ENCODE results near the gene FCHSD2. TPM values are rescaled to one million over a fixed set of nuclear protein-coding genes. Genes with fewer than 3 reads are reported as not detected.

Gene FCHSD2
- total RNA-seq, 2 donors from 2014 or later = 14.0 to 17.6 TPM

DNA sequence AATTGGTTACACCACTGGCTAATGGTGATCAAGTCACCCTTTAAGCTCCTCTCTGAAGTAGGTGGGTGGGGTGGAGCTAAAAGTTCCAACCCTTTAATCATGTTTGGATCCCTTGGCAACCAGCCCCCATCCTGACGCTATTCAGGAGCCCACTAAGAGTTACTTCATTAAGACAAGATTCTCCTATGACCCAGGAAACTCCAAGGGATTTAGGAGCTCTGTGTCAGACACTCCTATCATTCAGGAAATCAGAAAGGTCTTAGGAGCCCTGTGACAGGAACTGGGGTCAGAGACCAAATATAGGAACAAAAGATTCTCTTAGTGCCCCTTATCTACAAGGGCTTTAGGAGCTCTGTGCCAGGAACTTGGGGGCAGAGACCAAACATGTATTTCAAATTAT is 186.7 kb downstream of the FCHSD2 start:
- H3K27me3 Mint-ChIP-seq (ENCODE audit: insufficient read depth) = no peaks in the 10 kb centered on the region
- Histone ChIP-seq H3K9ac (ENCODE audit: extremely low read depth, low read length, poor library complexity, severe bottlenecking) (no peak overlapping the region), H3K27me3 (ENCODE audit: control insufficient read depth, insufficient read depth, low read length, poor library complexity, severe bottlenecking) (no peaks in the 10 kb centered on the region), H3K4me3 (ENCODE audit: low read length) (no peak overlapping the region), H3K9me3 (ENCODE audit: control insufficient read depth, low read length) (no peaks in the 10 kb centered on the region), H3K4me1 (ENCODE audit: control insufficient read depth, insufficient read depth, low read length) (peaks cover 9% of the 10 kb centered on the region), H3K36me3 (ENCODE audit: control insufficient read depth, insufficient read depth, low read length) (no peaks in the 10 kb centered on the region), H3K27ac (ENCODE audit: low read depth, low read length) (no peak overlapping the region)
- WGBS, 2 experiments (ENCODE audit: insufficient coverage in 1 of 2, insufficient read length in 1 of 2) = 82% methylated on average over 1 of the region's 1 CpG; no CpG with 5 or more reads in 1 of the 2 experiments
- no peak overlapping the region for H3K4me3 Mint-ChIP-seq
- no peak overlapping the region for H3K27ac Mint-ChIP-seq
- DNase-seq = no peak
- no peaks in the 10 kb centered on the region for H3K9me3 Mint-ChIP-seq
- H3K4me1 Mint-ChIP-seq = peaks cover 20% of the 10 kb centered on the region
- H3K36me3 Mint-ChIP-seq (ENCODE audit: low read depth) = peaks cover 4% of the 10 kb centered on the region
- TF ChIP-seq, protein P1, sequence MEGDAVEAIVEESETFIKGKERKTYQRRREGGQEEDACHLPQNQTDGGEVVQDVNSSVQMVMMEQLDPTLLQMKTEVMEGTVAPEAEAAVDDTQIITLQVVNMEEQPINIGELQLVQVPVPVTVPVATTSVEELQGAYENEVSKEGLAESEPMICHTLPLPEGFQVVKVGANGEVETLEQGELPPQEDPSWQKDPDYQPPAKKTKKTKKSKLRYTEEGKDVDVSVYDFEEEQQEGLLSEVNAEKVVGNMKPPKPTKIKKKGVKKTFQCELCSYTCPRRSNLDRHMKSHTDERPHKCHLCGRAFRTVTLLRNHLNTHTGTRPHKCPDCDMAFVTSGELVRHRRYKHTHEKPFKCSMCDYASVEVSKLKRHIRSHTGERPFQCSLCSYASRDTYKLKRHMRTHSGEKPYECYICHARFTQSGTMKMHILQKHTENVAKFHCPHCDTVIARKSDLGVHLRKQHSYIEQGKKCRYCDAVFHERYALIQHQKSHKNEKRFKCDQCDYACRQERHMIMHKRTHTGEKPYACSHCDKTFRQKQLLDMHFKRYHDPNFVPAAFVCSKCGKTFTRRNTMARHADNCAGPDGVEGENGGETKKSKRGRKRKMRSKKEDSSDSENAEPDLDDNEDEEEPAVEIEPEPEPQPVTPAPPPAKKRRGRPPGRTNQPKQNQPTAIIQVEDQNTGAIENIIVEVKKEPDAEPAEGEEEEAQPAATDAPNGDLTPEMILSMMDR (conservative IDR thresholded peaks at IDR 0.05) = no peak

DNA sequence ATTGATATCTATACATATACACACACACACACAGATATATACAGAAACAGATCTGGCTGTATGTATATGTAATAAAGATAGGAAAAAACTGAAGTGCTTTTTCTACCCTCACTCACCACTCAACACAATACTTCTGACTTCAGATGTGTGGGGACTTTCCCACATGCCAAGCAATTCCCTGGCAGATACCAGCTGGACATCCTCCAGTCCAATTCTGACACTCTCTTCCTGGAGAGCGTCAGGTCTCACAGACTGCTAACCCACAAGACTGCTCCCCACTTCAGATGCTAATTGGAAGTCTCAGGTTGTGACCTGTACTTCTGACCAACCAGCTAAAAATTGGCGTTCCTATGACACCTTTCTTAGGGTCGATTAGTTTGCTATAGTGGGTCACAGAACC is 187.3 kb downstream of the FCHSD2 start:
- H3K27me3 Mint-ChIP-seq (ENCODE audit: insufficient read depth) = no peaks in the 10 kb centered on the region
- Histone ChIP-seq H3K27me3 (ENCODE audit: control insufficient read depth, insufficient read depth, low read length, poor library complexity, severe bottlenecking) (no peaks in the 10 kb centered on the region), H3K36me3 (ENCODE audit: control insufficient read depth, insufficient read depth, low read length) (no peaks in the 10 kb centered on the region), H3K4me1 (ENCODE audit: control insufficient read depth, insufficient read depth, low read length) (peaks cover 9% of the 10 kb centered on the region), H3K9me3 (ENCODE audit: control insufficient read depth, low read length) (no peaks in the 10 kb centered on the region), H3K9ac (ENCODE audit: extremely low read depth, low read length, poor library complexity, severe bottlenecking) (no peak overlapping the region), H3K4me3 (ENCODE audit: low read length) (no peak overlapping the region), H3K27ac (ENCODE audit: low read depth, low read length) (no peak overlapping the region)
- no peaks in the 10 kb centered on the region for H3K9me3 Mint-ChIP-seq
- peaks cover 4% of the 10 kb centered on the region for H3K36me3 Mint-ChIP-seq (ENCODE audit: low read depth)
- no peak overlapping the region for H3K27ac Mint-ChIP-seq
- TF ChIP-seq, protein P1 (conservative IDR thresholded peaks at IDR 0.05) = no peak
- DNase-seq = no peak
- no peak overlapping the region for H3K4me3 Mint-ChIP-seq
- H3K4me1 Mint-ChIP-seq = peaks cover 20% of the 10 kb centered on the region
- WGBS, 2 experiments (ENCODE audit: insufficient coverage in 1 of 2, insufficient read length in 1 of 2) = 80 to 91% methylated on average over 1 to 3 of the region's 3 CpGs

DNA sequence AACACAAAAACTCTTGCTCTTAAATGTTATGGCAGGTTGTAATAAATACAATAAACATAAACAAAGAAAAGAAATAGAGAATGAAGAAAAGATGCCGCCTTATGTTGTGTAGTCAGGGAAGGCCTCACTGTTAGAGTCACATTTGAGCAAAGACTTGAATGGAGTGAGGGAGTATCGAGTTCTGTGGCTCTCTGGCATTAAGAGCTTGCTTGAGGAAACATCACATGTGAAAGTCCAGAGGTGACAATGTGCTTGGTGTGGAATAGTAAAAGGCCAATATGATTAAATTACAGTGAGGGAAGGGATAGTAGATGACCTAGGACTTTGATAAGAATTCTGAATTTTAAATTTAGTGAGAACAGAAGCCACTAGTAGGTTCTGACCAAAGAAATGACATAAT is 188.5 kb downstream of the FCHSD2 start:
- H3K27ac ChIP-seq (ENCODE audit: low read depth, low read length) = no peak overlapping the region
- Mint-ChIP-seq H3K4me1 (peaks cover 20% of the 10 kb centered on the region), H3K9me3 (no peaks in the 10 kb centered on the region), H3K27me3 (ENCODE audit: insufficient read depth) (no peaks in the 10 kb centered on the region), H3K4me3 (no peak overlapping the region), H3K27ac (no peak overlapping the region), H3K36me3 (ENCODE audit: low read depth) (peaks cover 4% of the 10 kb centered on the region)
- H3K27me3 ChIP-seq (ENCODE audit: control insufficient read depth, insufficient read depth, low read length, poor library complexity, severe bottlenecking) = no peaks in the 10 kb centered on the region
- peaks cover 9% of the 10 kb centered on the region for H3K4me1 ChIP-seq (ENCODE audit: control insufficient read depth, insufficient read depth, low read length)
- no peak for DNase-seq
- H3K36me3 ChIP-seq (ENCODE audit: control insufficient read depth, insufficient read depth, low read length) = no peaks in the 10 kb centered on the region
- no peaks in the 10 kb centered on the region for H3K9me3 ChIP-seq (ENCODE audit: control insufficient read depth, low read length)
- 90 to 92% methylated on average over 2 of the region's 2 CpGs for WGBS, 2 experiments (ENCODE audit: insufficient coverage in 1 of 2, insufficient read length in 1 of 2)
- H3K9ac ChIP-seq (ENCODE audit: extremely low read depth, low read length, poor library complexity, severe bottlenecking) = no peak overlapping the region
- TF ChIP-seq, protein P1 (conservative IDR thresholded peaks at IDR 0.05) = no peak
- no peak overlapping the region for H3K4me3 ChIP-seq (ENCODE audit: low read length)
